Mesothelial cell of epicardium (in vitro differentiated cells): ENCODE results near the gene IFNLR1. TPM values are rescaled to one million over a fixed set of nuclear protein-coding genes. Genes with fewer than 3 reads are reported as not detected.

Experiments
- DNase-seq, 2 experiments: peaks; one replicate each; pipeline ENCODE4 v3.0.0; 2021; ENCODE audit warnings: low spot score in 2 of 2; ENCODE audit not compliant: unreplicated experiment in 2 of 2
- H3K27ac Mint-ChIP-seq: 2 replicates; pipeline ENCODE4 v1.8.0; 2021; ENCODE audit warnings: mixed read lengths
- H3K27me3 Mint-ChIP-seq: 2 replicates; pipeline ENCODE4 v1.8.0; 2021; ENCODE audit warnings: low read depth, mixed read lengths
- H3K36me3 Mint-ChIP-seq: 2 replicates; pipeline ENCODE4 v1.8.0; 2021; ENCODE audit warnings: mixed read lengths
- H3K4me1 Mint-ChIP-seq: 2 replicates; pipeline ENCODE4 v1.8.0; 2021; ENCODE audit warnings: mixed read lengths
- H3K4me3 Mint-ChIP-seq: 2 replicates; pipeline ENCODE4 v1.8.0; 2021; ENCODE audit warnings: mild to moderate bottlenecking, moderate library complexity, mixed read lengths
- H3K9me3 Mint-ChIP-seq: 2 replicates; pipeline ENCODE4 v1.8.0; 2021; ENCODE audit warnings: mixed read lengths
- total RNA-seq: library from RNA; stranded (reverse); gene quantifications from 3 replicates; pipeline ENCODE4 v1.2.1, GENCODE V29; 2021
- TF ChIP-seq, protein P1 (sequence below): fragments of 200-600 bp; sonication (generic); IDR thresholded peaks from one replicate; pipeline ENCODE4 v1.5.0; 2021; ENCODE audit warnings: antibody characterized with exemption; ENCODE audit not compliant: unreplicated experiment

IFNLR1 gene
- total RNA-seq, 1 donor from 2014 or later: 12.1 TPM

GRCh38 chr1:24126672-24127023, 60.4 kb downstream of the IFNLR1 start:
- no peaks in the 10 kb centered on the region for H3K36me3 Mint-ChIP-seq
- H3K4me3 Mint-ChIP-seq: no peak overlapping the region
- peaks cover 3% of the 10 kb centered on the region for H3K27me3 Mint-ChIP-seq
- DNase-seq: no peak
- peaks cover 18% of the 10 kb centered on the region for H3K9me3 Mint-ChIP-seq
- no peak overlapping the region for H3K27ac Mint-ChIP-seq
- TF ChIP-seq, protein P1, sequence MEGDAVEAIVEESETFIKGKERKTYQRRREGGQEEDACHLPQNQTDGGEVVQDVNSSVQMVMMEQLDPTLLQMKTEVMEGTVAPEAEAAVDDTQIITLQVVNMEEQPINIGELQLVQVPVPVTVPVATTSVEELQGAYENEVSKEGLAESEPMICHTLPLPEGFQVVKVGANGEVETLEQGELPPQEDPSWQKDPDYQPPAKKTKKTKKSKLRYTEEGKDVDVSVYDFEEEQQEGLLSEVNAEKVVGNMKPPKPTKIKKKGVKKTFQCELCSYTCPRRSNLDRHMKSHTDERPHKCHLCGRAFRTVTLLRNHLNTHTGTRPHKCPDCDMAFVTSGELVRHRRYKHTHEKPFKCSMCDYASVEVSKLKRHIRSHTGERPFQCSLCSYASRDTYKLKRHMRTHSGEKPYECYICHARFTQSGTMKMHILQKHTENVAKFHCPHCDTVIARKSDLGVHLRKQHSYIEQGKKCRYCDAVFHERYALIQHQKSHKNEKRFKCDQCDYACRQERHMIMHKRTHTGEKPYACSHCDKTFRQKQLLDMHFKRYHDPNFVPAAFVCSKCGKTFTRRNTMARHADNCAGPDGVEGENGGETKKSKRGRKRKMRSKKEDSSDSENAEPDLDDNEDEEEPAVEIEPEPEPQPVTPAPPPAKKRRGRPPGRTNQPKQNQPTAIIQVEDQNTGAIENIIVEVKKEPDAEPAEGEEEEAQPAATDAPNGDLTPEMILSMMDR: no peak
- no peaks in the 10 kb centered on the region for H3K4me1 Mint-ChIP-seq

DNA sequence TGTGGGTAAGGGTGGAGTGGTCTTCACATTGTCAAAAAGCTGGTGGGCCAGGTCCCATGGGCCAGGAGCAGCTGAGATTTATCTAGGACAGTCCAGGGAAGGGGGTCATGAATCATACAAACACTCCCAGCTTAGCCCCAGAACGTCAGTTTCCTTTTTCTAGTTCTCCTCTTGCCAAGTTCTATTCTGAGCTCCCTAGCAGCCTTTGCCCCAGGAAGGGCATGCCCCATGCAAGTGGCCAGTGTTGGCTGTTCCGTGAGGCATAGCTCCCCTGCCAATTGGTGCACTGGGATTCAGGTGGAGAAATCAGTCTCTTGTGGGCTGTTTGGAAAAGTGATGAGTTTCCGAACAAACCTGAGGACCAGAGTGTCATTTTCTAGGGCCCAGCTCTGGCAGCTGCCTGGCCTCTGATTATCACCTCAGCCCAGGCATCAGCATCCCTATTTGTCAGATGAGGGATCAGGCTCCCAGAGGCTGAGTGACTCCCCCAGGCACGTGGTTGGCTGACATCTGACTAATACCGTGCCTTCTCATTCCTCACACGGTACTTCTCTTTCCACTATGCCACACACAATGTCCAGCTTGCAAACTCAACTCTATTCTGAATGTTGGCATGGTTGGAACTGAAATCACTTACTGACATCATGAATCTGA, 60.9 kb downstream of the IFNLR1 start:
- no peaks in the 10 kb centered on the region for H3K4me1 Mint-ChIP-seq
- H3K27me3 Mint-ChIP-seq: peaks cover 3% of the 10 kb centered on the region
- no peaks in the 10 kb centered on the region for H3K36me3 Mint-ChIP-seq
- H3K27ac Mint-ChIP-seq: no peak overlapping the region
- TF ChIP-seq, protein P1: no peak
- DNase-seq: no peak
- H3K4me3 Mint-ChIP-seq: no peak overlapping the region
- H3K9me3 Mint-ChIP-seq: peaks cover 13% of the 10 kb centered on the region

GRCh38 chr1:24125456-24125855, 61.6 kb downstream of the IFNLR1 start:
- Mint-ChIP-seq H3K4me1 (peaks cover under 1% of the 10 kb centered on the region), H3K9me3 (peaks cover 11% of the 10 kb centered on the region), H3K36me3 (no peaks in the 10 kb centered on the region), H3K27ac (no peak overlapping the region), H3K27me3 (peaks cover 3% of the 10 kb centered on the region), H3K4me3 (no peak overlapping the region)
- no peak for DNase-seq
- TF ChIP-seq, protein P1: no peak

DNA sequence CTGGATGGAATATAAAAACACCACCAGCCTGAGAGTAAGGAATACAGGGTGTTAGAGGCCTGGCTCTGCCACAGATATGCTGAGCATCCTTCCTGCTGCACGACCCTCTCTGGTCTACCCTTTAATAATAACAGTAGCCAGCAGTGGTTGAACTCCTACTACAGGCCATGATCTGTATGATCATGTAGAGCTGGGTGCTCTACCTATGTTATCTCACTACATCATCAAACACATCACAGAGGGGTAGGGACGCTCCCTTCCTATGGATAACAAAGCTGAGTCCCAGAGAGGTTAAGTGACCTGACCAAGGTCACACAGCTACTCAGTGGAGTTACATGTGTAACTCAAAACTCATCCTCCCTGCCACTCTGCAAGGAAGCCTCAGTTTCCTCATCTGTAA, 62.1 kb downstream of the IFNLR1 start:
- DNase-seq: no peak
- Mint-ChIP-seq H3K4me3 (no peak overlapping the region), H3K9me3 (peaks cover 6% of the 10 kb centered on the region)

GRCh38 chr1:24123611-24124010, 63.5 kb downstream of the IFNLR1 start:
- H3K27ac Mint-ChIP-seq: no peak overlapping the region
- peaks cover 8% of the 10 kb centered on the region for H3K4me1 Mint-ChIP-seq
- TF ChIP-seq, protein P1: no peak
- DNase-seq: no peak
- H3K9me3 Mint-ChIP-seq: no peaks in the 10 kb centered on the region
- H3K36me3 Mint-ChIP-seq: no peaks in the 10 kb centered on the region
- H3K4me3 Mint-ChIP-seq: no peak overlapping the region
- H3K27me3 Mint-ChIP-seq: peaks cover 3% of the 10 kb centered on the region

More for the DNA sequence above, 62.1 kb downstream of the IFNLR1 start:
- Mint-ChIP-seq H3K36me3 (no peaks in the 10 kb centered on the region), H3K4me1 (peaks cover 6% of the 10 kb centered on the region), H3K27ac (no peak overlapping the region), H3K27me3 (peaks cover 3% of the 10 kb centered on the region)
- TF ChIP-seq, protein P1: no peak
